T-helper 2 cell treated with Interferon-gamma antibody and Interleukin-4, amounts not matched to agents 100 ng/mL and 5 ng/mL, for 36 hours (primary cell): ENCODE results near the gene EXOC2. TPM values are rescaled to one million over a fixed set of nuclear protein-coding genes. Genes with fewer than 3 reads are reported as not detected.
"Not testable (repeated sequence)": the region's sequence is repeated elsewhere in the genome, so short reads cannot be mapped to it uniquely, and the experiment has no call there.

Experiments
- intact Hi-C: fragments of 100-400 bp; cut with micrococcal nuclease; formaldehyde crosslinking; loops from one replicate; pipeline ENCODE4 v1.15.1; 2023
- total RNA-seq: library from RNA; stranded (reverse); gene quantifications from 2 replicates; pipeline ENCODE4 v1.2.3, GENCODE V29; 2022

Gene EXOC2
- total RNA-seq, 1 donor from 2014 or later: 34.7 TPM

DNA sequence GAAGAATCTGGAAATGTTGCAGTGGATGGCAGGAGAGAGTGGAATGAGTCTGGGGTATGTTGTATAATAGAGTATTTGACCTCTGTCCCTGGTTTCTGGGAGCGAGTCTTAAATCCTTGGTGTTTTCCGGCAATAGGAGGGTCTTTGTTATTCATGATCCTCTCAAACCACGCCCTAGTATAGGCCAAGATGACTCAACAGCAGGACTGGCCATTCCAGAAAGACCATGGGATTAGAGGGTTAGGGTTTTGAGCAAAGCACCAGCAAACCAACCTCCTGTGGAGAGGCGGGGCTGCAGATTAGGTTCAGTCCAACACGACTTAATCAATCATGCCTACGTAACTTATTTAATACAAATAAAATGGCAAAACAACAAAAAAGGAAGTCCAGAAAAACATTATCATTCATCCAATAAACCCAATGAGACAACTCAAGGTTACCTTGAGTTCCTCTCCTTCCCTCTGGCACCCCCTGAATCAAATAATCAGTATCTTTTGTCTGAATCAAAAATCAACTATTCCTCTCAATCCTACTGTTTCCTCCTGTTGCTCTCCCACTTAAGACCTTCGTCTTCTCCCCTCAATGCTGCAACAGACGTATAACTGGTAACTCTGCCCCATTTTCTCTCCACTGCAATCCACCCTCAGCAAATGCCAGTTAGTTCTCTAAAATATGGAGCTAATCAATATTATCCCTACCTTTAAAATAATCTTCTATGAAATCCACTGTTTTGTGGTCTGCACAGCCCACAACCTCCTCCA lies 51.5 kb downstream of the EXOC2 start:
- intact Hi-C loops: no loop called here

DNA sequence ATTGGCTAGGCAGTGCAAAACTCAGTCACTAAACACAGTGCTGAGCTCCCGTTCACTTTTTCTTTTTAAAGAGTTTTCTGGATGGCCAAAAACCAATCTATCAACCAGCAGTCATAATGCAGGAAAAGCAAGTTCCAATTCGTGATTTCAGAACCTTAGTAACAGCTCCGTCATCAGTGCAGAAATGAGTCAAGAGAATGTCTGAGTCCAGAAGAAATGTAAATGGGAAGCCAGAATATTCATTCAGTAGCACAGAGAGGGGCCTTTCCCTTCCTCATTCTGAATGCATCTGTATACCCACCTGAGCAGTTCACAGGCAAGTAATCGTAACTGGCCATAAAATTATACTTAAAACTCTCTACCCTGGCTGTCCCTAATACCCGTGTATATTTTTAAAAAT lies 56.5 kb downstream of the EXOC2 start:
- intact Hi-C loops: no loop called here

DNA sequence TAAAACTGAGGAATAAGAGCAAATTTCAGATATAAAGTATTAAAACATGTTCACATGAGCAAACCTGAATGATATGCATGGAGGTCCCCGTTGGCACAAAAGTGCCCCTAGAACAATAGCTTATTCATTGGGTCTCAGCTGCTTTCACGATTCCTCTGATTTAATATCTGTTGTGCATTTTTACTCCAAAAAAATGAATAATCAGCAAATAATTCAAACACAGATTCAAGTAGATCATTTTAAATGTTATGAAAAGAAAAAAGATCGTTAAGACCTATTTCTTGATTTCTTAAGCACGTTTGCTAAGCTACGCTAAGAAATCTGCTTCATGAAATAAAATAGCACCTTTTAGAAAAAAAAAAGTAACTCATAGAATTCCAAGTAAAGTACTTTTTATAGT lies 57.7 kb downstream of the EXOC2 start:
- intact Hi-C loops: no loop called here

DNA sequence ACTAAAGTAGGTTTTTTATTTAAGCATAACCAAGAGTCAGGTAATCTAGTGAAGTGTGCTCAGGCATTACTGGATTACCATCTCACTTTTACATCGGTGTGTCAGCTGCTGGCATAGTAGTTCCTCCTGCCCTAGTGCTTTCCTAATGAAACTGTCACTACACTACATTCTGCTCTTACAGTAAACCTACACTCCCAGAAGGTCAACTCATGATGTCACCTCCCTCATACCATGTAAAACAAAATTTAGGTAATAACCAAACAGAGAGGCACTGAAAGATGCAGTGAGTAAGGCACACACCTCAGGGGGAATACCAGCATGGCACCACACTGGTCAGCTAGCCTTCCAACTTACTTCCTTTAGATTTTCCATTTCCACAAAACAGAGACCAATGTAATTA lies 59.3 kb downstream of the EXOC2 start:
- intact Hi-C loops: no loop called here

DNA sequence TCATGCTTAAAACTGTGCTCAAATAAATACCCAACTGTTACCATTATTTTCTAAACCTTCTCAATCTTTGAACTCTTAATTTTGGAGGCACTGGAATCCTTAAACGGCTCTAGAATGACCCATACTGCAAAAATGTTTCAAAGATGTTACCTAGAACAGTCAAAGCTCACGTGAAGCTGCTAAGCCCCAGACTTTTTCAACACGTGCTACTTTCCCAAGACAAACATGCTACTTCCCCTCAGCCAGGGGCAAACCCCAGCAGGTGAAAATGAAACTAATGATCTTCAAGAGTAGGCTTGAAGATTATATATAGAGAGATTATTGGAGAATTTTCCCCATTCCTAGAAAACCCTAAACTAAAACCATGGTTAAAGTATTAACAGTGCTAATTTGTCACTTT lies 64.2 kb downstream of the EXOC2 start:
- intact Hi-C loops: no loop called here

DNA sequence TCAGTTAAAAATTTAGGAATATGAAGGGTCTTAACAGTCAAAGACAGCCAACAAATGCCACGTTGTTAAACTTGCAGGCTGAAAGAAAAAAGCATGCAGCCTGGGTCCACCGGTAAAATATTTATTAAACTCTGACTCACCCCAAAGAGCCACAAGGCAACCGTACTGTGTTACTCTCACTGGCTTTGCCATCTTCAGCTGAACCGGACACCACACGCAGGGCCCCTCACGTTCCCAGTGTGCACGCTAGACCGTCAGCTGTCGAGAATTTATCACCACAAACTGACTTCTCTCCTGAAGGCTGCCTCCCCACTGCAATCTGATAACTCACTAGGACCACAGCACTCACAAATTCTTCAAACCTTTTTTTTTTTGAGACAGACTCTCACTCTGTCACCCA lies 66.7 kb downstream of the EXOC2 start:
- intact Hi-C loops: no loop called here

DNA sequence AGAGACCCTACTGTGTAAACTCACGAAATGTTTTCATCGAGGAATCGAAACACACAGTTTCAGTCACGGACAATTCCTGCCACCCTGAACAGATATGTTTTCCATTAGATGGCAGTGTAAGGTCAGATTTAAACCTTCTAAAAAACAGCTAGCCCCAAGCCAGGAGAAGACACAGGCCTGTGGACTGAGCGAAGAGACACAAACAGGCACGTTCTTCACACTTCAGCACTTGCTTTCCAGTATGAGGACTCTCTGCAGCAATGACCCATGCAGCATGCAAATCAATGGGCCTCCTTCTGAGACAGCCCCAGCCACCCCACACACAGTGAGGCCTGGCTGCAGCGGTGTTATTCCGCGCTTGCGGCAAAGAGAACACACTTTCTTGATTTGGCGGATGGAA lies 68.0 kb downstream of the EXOC2 start:
- intact Hi-C loops: no loop called here

DNA sequence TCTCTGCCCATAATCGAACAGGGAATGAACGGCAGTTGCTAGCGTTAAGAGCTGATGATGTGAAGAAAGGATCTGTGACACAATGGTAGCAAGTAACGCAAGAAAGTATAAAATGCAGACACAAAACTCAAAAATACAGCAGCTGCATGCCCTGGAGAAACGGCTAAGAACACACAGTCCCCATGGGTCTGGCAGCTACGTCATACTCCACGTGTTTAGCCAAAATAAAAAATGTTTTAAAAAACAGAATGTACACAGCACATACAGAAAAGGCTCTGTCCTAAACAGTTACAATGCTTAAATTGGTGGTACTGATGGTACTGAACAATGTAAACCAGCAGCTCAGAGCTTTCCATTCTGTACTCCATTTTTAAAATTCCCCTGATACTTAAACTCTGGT lies 70.5 kb downstream of the EXOC2 start:
- intact Hi-C loops: no loop called here

DNA sequence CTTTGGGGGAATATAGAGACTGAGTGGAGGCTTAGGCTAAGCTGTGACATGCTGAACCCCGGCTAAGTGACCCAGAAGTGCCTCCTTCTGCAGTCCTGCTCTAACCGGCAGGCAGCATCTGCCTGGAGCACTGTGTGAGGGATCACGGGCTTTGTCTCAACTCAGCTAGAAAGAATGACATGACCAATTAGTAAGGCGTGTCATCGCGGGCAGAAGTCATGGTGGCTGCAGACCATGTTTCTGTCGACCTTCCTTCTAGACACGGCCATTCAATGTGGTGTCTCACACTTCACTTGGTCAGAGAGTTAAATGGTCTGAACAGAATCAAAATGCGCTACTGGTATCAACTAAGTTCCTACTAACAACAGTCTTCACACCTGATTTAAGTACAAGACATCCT lies 71.0 kb downstream of the EXOC2 start:
- intact Hi-C loops: no loop called here

DNA sequence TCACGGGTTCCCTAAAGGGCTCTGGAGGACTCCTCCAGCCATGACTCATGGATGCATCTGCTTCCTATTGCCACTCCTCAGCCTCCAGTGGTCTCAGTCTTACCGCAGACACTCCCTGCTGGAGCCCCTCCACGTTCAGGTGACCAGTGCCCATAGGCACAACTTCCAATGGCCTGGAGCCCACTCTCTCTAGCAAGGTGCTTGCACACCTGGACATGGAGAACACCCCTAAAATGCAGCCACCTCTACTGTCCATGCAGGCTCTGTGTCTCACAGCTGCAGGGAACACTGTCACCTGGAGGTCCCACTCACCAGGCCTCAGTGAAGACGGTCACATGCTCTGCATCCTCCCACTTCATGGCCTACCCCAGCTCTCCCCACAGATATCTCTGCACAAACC lies 72.0 kb downstream of the EXOC2 start:
- intact Hi-C loops: no loop called here

DNA sequence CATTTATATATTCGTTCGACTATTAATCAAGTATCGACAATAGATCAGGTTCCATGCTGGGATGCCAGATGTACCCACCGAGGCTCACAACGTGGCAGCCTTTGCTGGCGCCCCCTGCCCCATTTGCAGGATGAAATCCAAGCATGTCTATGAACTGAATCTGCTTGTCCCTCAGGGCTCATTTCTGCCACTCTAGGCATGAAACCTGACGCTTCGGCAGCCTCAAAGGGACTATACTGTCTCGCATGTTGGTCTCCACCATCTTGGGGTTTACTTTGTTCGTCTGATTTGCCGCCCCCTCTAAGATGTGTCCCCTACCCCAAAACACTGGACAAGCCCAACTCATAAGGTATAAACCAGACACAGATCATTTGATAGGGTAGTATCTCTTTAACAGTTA lies 72.8 kb downstream of the EXOC2 start:
- intact Hi-C loops: no loop called here

DNA sequence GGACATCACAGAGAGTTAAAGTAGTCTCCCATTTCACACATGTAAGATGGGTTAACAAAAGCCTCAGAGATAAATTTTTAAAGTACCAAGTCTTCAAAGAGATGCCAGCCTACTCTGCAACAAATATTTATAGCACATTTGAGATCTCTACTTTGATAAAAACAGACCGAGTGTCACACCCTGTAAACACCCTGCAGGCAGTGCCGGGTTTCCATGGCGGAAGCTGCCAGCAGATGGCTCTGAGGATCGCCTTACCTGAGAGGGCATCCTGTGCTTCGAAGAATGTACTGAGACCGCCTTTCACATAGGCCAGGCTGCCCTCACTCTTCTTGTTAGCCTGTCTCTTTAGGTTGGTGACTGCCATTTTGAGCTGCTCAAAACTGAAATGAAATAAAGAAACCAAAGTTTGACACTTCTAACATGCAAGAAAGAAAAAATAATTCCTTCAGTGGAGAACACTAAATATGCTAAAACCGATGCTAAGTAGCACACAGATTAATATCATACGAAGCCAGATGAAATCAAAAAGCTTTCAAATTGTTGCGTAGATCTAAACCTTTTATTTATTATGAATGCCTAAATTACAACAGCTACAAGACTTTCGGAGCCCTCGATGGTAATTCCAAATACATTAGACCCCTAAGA lies 75.4 kb downstream of the EXOC2 start:
- intact Hi-C loops: no loop called here

DNA sequence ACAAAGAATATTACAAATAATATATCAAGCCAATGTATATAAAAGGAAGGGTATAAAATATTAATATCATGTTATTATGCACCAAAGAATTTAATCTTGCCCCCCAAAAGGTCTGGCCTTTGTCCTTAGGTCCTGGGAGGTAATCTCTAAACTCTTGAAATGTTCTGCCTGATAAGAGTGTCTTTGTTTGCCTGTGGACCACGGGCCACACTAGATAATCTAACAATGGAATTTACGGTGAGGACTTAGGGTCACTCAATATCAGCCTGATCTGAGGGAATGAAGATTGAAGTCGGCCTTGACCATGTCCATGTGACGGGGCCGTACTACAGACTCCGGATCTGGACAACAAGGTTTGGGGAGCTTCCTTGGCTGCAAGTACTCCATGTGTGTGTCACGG lies 79.0 kb downstream of the EXOC2 start:
- intact Hi-C loops: no loop called here

DNA sequence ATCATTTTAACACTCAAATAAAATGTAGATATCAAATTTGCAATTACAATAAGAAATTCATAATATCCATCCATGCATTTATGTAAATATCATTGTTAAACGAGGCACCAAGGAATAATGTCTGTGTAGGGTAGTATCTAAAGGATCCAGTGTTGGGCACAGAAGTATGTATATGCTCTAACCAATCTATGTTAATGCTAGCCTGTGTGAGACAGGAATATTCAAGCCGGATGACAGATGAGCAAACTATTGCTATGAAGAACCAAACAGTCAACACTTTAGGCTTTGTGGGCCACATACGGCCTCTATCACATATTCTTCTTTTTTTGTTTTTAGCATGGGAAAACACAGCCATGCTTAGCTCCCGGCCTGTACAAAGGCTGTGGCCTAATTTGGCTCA lies 81.0 kb downstream of the EXOC2 start:
- intact Hi-C loops: no loop called here

DNA sequence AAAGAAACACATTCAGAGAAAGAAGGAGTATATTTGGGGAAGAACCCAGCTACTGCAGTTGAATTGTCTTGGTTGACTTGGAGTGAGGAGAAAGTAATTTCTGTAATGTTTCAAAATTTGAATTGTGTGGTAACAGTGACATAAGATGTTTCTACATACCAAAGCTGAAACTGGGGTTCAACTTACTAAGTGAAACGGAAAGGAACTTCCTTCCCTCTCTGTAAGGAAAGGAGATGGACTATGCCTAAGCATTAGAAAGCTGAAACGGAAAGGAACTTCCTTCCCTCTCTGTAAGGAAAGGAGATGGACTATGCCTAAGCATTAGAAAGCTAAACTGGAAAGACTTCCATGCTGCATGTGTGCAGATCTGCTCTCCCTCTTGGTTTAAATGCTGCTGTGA lies 82.1 kb downstream of the EXOC2 start:
- intact Hi-C loops: no loop called here

DNA sequence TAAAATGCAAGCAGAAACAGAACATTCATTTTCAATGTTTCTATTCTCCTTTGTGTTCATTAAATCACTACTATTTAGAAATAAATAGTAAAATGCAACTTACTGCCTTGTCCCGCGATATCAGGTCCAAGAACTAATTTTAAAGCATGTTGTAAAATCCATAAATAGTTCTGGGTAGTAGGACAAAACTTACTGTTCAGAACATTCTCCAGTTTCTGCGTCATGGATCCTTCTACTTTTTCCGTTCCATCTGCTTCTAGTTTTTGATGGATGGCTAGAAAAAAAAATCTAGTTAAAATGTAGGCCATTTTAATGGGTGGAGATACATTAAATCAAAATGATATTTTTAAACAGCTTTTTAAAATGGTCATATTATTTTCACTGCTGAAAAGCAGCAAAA lies 83.0 kb downstream of the EXOC2 start:
- intact Hi-C loops: no loop called here

DNA sequence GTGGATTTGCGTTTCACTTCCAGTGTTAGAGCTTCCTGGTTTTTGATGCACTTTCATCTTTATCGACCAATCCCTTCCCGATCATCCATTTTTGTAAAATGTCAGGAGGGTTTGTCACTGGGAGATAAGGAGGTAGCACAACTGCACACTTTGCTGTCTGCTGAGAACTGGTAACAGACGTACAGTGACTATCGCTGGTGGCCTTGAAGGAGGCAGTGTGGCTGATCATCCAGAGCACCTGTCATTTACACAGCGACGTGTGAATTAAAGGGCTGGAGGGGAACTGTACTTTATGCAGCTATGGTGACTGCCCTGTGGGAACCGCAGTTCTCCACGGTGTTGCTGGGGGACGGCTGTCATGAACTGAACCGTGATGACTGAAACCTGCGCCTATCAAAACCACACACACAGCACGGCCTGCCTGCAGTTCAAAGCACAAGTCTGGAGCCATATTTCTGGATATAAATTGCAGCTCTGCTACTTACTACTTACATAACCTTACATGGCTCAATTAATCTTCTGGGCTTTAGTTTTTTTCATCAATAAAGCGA lies 86.0 kb downstream of the EXOC2 start:
- intact Hi-C loops: no loop called here

DNA sequence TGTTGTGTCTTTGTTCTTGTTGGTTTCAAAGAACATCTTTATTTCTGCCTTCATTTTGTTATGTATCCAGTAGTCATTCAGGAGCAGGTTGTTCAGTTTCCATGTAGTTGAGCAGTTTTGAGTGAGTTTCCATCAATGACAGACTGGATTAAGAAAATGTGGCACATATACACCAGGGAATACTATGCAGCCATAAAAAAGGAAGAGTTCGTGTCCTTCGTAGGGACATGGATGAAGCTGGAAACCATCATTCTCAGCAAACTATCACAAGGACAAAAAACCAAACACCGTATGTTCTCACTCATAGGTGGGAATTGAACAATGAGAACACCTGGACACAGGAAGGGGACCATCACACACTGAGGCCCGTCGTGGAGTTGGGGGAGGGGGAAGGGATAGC lies 87.0 kb downstream of the EXOC2 start:
- intact Hi-C loops: not testable (repeated sequence)

DNA sequence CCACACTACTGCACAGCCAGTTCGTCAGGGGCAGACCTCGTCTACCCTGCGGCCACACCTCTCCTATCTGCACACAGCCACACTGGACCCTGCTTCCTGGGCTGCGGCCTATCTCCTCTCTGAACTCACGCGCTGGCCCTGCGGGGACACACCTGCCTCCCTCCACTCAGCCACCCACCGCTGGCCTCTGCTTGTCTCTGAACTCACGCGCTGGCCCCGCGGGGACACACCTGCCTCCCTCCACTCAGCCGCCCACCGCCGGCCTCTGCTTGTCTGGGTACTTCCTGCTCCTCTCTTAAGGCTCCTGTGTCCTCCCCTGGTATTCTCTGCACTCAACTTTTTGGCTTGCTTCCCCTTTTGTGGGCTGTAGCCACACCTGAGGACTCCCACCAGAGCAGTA lies 88.4 kb downstream of the EXOC2 start:
- intact Hi-C loops: no loop called here

DNA sequence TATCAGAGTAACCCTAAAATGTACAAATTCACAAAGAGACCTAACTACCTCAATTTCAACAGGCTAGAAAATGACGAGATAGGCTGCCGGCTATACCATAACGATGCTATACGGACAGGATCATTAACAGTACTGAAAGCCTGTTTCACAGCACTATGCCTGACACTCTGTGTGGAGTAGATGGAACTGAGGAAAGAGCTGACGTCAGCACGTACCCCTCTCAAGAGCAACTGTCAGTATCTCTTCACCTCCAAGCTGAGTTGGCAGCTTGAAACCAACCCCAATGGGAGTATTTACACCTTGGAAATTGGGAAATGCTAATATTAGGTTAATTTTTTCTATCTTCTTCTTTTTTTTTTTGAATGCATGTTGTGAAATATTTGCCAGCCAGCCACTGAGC lies 89.7 kb downstream of the EXOC2 start:
- intact Hi-C loops: no loop called here

DNA sequence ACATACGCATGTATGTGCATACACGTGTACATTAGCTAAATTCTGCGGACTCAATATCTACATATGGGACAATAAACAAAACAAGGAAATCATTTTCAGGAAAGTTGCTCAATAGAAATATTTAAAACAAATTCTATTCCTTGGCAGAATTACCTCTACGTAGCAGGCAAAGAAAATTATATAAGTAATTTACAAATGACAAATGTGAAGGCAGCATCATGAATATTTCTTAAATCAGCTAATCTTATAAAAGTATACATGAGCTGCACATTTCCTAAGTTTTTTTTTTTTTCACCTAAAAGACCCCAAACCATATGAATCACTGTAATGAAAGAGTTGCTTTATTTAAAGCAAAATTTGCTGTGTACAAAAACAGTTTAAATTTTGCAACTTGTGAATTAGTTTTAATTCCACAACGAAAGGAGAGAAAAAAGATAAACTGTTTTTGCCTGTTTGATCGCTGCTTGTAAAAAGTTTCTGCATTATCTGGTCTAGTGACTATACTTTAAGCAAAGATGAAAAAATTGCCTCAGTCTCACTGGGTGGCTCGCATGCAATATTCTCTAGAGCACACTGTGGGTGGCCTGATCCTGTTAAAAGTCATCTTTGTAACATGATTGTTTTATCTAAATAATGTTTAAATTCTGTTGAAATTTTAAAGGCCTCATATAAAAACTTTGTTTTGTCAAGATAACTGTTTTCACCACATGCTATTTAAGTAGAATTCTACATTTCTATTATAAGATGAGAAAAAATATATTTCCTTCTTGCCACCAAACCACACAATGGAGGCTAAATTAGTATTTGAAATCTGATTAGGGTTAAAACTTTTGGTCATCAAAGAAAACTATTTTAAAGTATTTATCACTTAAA lies 93.1 kb downstream of the EXOC2 start:
- intact Hi-C loops: loop anchor here (10.0 kb wide), 1 partner anchor 295 kb away; no protein-coding TSS in a partner anchor

DNA sequence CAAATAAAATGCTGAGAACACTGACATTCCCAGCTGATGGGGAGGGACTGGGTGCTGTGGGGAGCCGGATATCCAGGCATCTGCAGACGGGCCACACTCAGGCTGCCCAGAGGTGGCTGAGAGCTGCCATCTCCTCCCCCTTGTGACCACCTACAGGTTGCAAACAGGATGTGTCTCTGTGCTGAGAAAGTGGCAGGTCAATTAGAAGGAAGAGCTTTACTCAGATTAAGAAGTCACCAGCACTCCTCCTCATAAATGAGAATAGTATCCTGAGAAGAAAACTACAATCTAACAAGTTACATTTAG lies 99.1 kb downstream of the EXOC2 start:
- intact Hi-C loops: loop anchor here (1.0 to 10.0 kb wide), 6 partner anchors 128 to 842 kb away; no protein-coding TSS in a partner anchor
